MM.1S (cell line): ENCODE measurements around the gene ART3.

ENCODE experiments used
- DNase-seq: peaks from one replicate; pipeline ENCODE4 v3.0.0-alpha.2; 2015
- H2AFZ ChIP-seq: fragments of 300-600 bp; sonication (generic); 2 replicates; pipeline ENCODE4 v1.6.0; 2016; ENCODE audit warnings: antibody characterized with exemption, low read length
- H3F3A ChIP-seq: fragments of 300-600 bp; sonication (generic); 2 replicates; pipeline ENCODE4 v1.6.1; 2016; ENCODE audit warnings: mild to moderate bottlenecking, antibody characterized with exemption, low read length, moderate library complexity, mixed read lengths; ENCODE audit not compliant: insufficient read depth
- H3K27ac ChIP-seq: fragments of 300-600 bp; sonication (generic); 2 replicates; pipeline ENCODE4 v1.5.1; 2016; ENCODE audit warnings: mild to moderate bottlenecking, low read length
- H3K27me3 ChIP-seq: fragments of 300-600 bp; sonication (generic); replicated peaks from 2 replicates; pipeline ENCODE4 v1.6.0; 2016; ENCODE audit warnings: low read length; ENCODE audit not compliant: insufficient read depth
- H3K36me3 ChIP-seq: fragments of 300-600 bp; sonication (generic); replicated peaks from 2 replicates; pipeline ENCODE4 v1.6.1; 2016; ENCODE audit warnings: mild to moderate bottlenecking, low read length, mixed read lengths; ENCODE audit not compliant: insufficient read depth
- H3K4me1 ChIP-seq: fragments of 300-600 bp; sonication (generic); 2 replicates; pipeline ENCODE4 v1.6.1; 2016; ENCODE audit warnings: low read length, mixed read lengths
- H3K4me2 ChIP-seq: fragments of 300-600 bp; sonication (generic); 2 replicates; pipeline ENCODE4 v1.6.0; 2016; ENCODE audit warnings: low read depth, low read length
- H3K4me3 ChIP-seq: fragments of 300-600 bp; sonication (generic); 2 replicates; pipeline ENCODE4 v1.5.1; 2016; ENCODE audit warnings: low read length, mixed read lengths
- H3K79me2 ChIP-seq: fragments of 300-600 bp; sonication (generic); 2 replicates; pipeline ENCODE4 v1.6.1; 2016; ENCODE audit warnings: mixed run types, low read length, mixed read lengths
- H3K9ac ChIP-seq: fragments of 300-600 bp; sonication (generic); 2 replicates; pipeline ENCODE4 v1.6.1; 2016; ENCODE audit warnings: low read length, mixed read lengths
- H3K9me2 ChIP-seq: fragments of 300-600 bp; sonication (generic); replicated peaks from 2 replicates; pipeline ENCODE4 v1.6.1; 2016; ENCODE audit warnings: mild to moderate bottlenecking, low read length, mixed read lengths; ENCODE audit not compliant: insufficient read depth
- H3K9me3 ChIP-seq: fragments of 300-600 bp; sonication (generic); replicated peaks from 2 replicates; pipeline ENCODE4 v1.6.1; 2016; ENCODE audit warnings: mild to moderate bottlenecking, low read length, mixed read lengths; ENCODE audit not compliant: insufficient read depth
- H4K20me1 ChIP-seq: fragments of 300-600 bp; sonication (generic); 2 replicates; pipeline ENCODE4 v1.6.1; 2016; ENCODE audit warnings: mild to moderate bottlenecking, low read length, moderate library complexity, mixed read lengths; ENCODE audit not compliant: insufficient read depth
- EZH2 ChIP-seq: fragments of 300-600 bp; sonication (generic); optimal IDR thresholded peaks from 2 replicates; pipeline ENCODE3; 2017; ENCODE audit warnings: low read depth, mild to moderate bottlenecking, antibody characterized with exemption, low read length, mixed read lengths
- EZH2phosphoT487 ChIP-seq: fragments of 300-600 bp; sonication (generic); IDR thresholded peaks from 2 replicates; pipeline ENCODE4 v1.6.1; 2018; ENCODE audit warnings: antibody characterized with exemption, low read length
- TF ChIP-seq, protein P1 (sequence below): fragments of 300-600 bp; sonication (generic); IDR thresholded peaks from 2 replicates; pipeline ENCODE4 v1.5.1; 2016; ENCODE audit warnings: antibody characterized with exemption, low read length, mixed read lengths

The ART3 gene

DNA sequence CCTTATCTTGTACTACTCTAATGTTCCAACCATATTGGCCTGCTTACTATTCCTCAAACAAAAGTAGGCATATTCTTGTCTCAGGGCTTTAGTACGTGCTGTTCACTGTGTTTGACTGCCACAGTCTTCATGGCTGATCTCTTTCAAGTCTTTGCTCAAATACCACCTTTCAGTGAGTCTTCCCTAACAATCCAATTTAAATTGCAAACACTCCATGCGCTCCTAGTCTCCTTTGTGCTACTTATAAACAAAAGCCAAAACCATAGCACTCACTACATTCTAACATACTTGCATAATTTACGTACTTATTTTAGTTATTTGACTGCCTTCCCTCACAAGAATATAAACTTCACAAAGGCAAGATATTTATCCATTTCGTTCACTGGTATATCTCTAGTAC lies 1.7 kb upstream of the ART3 start:
- Histone ChIP-seq H3K36me3 (no peaks in the 10 kb centered on the region), H3K27ac (no peak overlapping the region), H3F3A (no peaks in the 10 kb centered on the region), H3K4me1 (no peaks in the 10 kb centered on the region), H3K9me2 (no peaks in the 10 kb centered on the region), H3K4me2 (no peak overlapping the region), H3K9me3 (no peaks in the 10 kb centered on the region), H3K79me2 (no peaks in the 10 kb centered on the region), H3K27me3 (no peaks in the 10 kb centered on the region), H3K9ac (no peak overlapping the region), H2AFZ (no peak overlapping the region), H3K4me3 (no peak overlapping the region), H4K20me1 (no peaks in the 10 kb centered on the region)
- TF ChIP-seq, protein P1, sequence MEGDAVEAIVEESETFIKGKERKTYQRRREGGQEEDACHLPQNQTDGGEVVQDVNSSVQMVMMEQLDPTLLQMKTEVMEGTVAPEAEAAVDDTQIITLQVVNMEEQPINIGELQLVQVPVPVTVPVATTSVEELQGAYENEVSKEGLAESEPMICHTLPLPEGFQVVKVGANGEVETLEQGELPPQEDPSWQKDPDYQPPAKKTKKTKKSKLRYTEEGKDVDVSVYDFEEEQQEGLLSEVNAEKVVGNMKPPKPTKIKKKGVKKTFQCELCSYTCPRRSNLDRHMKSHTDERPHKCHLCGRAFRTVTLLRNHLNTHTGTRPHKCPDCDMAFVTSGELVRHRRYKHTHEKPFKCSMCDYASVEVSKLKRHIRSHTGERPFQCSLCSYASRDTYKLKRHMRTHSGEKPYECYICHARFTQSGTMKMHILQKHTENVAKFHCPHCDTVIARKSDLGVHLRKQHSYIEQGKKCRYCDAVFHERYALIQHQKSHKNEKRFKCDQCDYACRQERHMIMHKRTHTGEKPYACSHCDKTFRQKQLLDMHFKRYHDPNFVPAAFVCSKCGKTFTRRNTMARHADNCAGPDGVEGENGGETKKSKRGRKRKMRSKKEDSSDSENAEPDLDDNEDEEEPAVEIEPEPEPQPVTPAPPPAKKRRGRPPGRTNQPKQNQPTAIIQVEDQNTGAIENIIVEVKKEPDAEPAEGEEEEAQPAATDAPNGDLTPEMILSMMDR = no peak
- TF ChIP-seq EZH2 (no peak), EZH2phosphoT487 (no peak)
- no peak for DNase-seq

DNA sequence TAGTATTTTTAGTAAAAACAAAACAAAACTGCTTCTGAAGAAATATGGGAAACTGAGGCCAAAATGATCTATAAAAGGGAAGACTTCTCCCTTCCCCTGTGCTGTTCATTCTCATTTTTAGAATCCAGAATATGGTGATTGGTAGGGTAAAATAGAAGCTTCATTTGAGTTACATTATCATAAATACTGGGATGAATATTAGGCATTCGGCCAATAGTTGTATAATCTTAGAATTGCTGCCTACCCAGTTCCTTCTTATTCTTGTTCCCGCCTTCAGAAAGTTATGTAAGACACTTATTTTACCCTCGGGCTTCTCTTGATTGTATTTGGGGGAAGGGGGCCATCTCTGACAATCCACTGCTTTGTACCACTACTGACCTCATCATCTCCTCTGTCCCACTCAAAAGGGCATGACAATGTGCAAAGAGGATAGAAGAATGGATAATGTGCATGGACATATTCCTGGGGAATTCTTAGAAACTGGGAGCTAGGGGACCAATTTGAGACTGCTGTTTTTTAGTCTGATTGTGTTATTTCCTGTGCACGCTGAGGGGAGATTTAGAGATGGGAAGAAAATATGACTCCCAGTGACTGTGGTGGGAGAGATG lies 588 bp downstream of the ART3 start:
- no peaks in the 10 kb centered on the region for H3K27me3 ChIP-seq
- no peak for TF ChIP-seq EZH2phosphoT487
- TF ChIP-seq, protein P1 = no peak
- no peak for TF ChIP-seq EZH2
- no peaks in the 10 kb centered on the region for H3K36me3 ChIP-seq
- no peaks in the 10 kb centered on the region for H4K20me1 ChIP-seq
- no peak overlapping the region for H3K9ac ChIP-seq
- no peak for DNase-seq
- H2AFZ ChIP-seq = no peak overlapping the region
- no peak overlapping the region for H3K4me3 ChIP-seq
- no peak overlapping the region for H3K27ac ChIP-seq
- no peaks in the 10 kb centered on the region for H3F3A ChIP-seq
- no peaks in the 10 kb centered on the region for H3K79me2 ChIP-seq
- H3K4me1 ChIP-seq = no peaks in the 10 kb centered on the region
- H3K9me2 ChIP-seq = no peaks in the 10 kb centered on the region
- H3K9me3 ChIP-seq = no peaks in the 10 kb centered on the region
- no peak overlapping the region for H3K4me2 ChIP-seq

DNA sequence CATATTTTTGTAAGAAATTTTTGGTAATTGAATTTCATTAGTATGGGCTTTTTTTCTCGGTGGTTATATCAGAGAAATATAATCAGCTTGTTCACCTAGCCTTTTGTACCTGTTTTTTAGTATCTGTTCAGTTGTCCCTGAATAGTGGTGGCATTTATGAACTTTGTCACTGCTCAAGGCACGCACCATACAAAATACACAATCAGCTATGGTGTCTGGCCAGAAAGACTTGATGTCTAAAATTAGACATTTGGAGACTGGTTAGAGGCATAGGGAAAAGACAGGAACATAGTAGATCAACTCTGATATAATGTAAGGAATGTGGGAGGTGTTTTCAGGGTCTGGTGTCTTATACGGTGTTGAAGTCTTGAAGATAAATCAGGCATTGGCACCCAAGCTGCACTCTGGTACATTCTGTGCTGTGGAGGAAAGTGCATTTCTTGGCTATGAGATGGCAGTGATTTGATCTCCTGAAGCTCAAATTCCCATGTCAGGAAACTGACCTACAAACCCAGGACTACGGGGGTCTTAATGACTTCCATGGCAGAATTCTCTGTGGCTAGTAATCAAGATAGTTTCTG lies 3.6 kb downstream of the ART3 start:
- Histone ChIP-seq H3K27me3 (no peaks in the 10 kb centered on the region), H3F3A (no peaks in the 10 kb centered on the region), H3K27ac (no peak overlapping the region), H3K4me2 (no peak overlapping the region), H3K9ac (no peak overlapping the region), H3K9me2 (no peaks in the 10 kb centered on the region), H3K4me1 (no peaks in the 10 kb centered on the region), H3K36me3 (no peaks in the 10 kb centered on the region), H2AFZ (no peak overlapping the region), H4K20me1 (no peaks in the 10 kb centered on the region), H3K79me2 (no peaks in the 10 kb centered on the region), H3K4me3 (no peak overlapping the region), H3K9me3 (no peaks in the 10 kb centered on the region)
- no peak for TF ChIP-seq EZH2
- no peak for TF ChIP-seq EZH2phosphoT487
- TF ChIP-seq, protein P1 = no peak
- no peak for DNase-seq
